ENCODE data around the gene GCNA.

Gene GCNA

GRCh38 chrX:71578253-71579135 lies at the start of gene GCNA:
Gene GCNA (plus strand): TSS chrX:71578437. CDS start chrX:71580822, 2,385 bp downstream.
- in situ Hi-C loops (cut with MboI; ENCODE audit: low sequenced_read_pairs) = no loop called here

GRCh38 chrX:71532078-71532752 lies 46.0 kb upstream of the GCNA start:
- in situ Hi-C loops (cut with MboI; ENCODE audit: low sequenced_read_pairs) = no loop called here

- in situ Hi-C loops (cut with MboI; ENCODE audit: low sequenced_read_pairs) = no loop called here
Measured at GRCh38 chrX:71532753-71533425, 45.3 kb upstream of the GCNA start, which contains the start of gene OGT. Gene OGT (plus strand): TSS chrX:71533104. CDS start chrX:71533300, 196 bp downstream.

GRCh38 chrX:71533516-71533850 lies 44.8 kb upstream of the GCNA start:
- in situ Hi-C loops (cut with MboI; ENCODE audit: low sequenced_read_pairs) = no loop called here

GRCh38 chrX:71533851-71534561 lies 44.2 kb upstream of the GCNA start:
- in situ Hi-C loops (cut with MboI; ENCODE audit: low sequenced_read_pairs) = no loop called here

GRCh38 chrX:71534773-71535544 lies 43.3 kb upstream of the GCNA start:
- in situ Hi-C loops (cut with MboI; ENCODE audit: low sequenced_read_pairs) = no loop called here

- in situ Hi-C loops (cut with MboI; ENCODE audit: low sequenced_read_pairs) = no loop called here
Measured at GRCh38 chrX:71536285-71536684, 42.0 kb upstream of the GCNA start.

- in situ Hi-C loops (cut with MboI; ENCODE audit: low sequenced_read_pairs) = no loop called here
Measured at GRCh38 chrX:71537743-71538142, 40.5 kb upstream of the GCNA start.

GRCh38 chrX:71540801-71541200 lies 37.4 kb upstream of the GCNA start:
- in situ Hi-C loops (cut with MboI; ENCODE audit: low sequenced_read_pairs) = no loop called here

- in situ Hi-C loops (cut with MboI; ENCODE audit: low sequenced_read_pairs) = no loop called here
Measured at GRCh38 chrX:71541210-71542022, 36.8 kb upstream of the GCNA start.

- in situ Hi-C loops (cut with MboI; ENCODE audit: low sequenced_read_pairs) = no loop called here
Measured at GRCh38 chrX:71542411-71542810, 35.8 kb upstream of the GCNA start.

- in situ Hi-C loops (cut with MboI; ENCODE audit: low sequenced_read_pairs) = no loop called here
Measured at GRCh38 chrX:71542825-71543224, 35.4 kb upstream of the GCNA start.

- in situ Hi-C loops (cut with MboI; ENCODE audit: low sequenced_read_pairs) = no loop called here
Measured at GRCh38 chrX:71543316-71543715, 34.9 kb upstream of the GCNA start.

- in situ Hi-C loops (cut with MboI; ENCODE audit: low sequenced_read_pairs) = no loop called here
Measured at GRCh38 chrX:71545364-71545763, 32.9 kb upstream of the GCNA start.

GRCh38 chrX:71546879-71547278 lies 31.4 kb upstream of the GCNA start:
- in situ Hi-C loops (cut with MboI; ENCODE audit: low sequenced_read_pairs) = no loop called here

GRCh38 chrX:71547339-71547738 lies 30.9 kb upstream of the GCNA start:
- in situ Hi-C loops (cut with MboI; ENCODE audit: low sequenced_read_pairs) = no loop called here

- in situ Hi-C loops (cut with MboI; ENCODE audit: low sequenced_read_pairs) = no loop called here
Measured at GRCh38 chrX:71549986-71550385, 28.3 kb upstream of the GCNA start.

- in situ Hi-C loops (cut with MboI; ENCODE audit: low sequenced_read_pairs) = no loop called here
Measured at GRCh38 chrX:71550578-71550977, 27.7 kb upstream of the GCNA start.

GRCh38 chrX:71556036-71556435 lies 22.2 kb upstream of the GCNA start:
- in situ Hi-C loops (cut with MboI; ENCODE audit: low sequenced_read_pairs) = no loop called here

All from hTERT RPE-1 (cell line).